ENCODE data around the gene TBX21. TPM values are rescaled to one million over a fixed set of nuclear protein-coding genes. Genes with fewer than 3 reads are reported as not detected.

Gene TBX21
- total and polyA plus RNA-seq, 9 of the 15 experiments (the other 6 are each of a cell fraction or from before 2014, with no cell fraction given): 0.07 TPM; not detected in 8

- TF ChIP-seq ZBTB40 (IDR thresholded peaks at IDR 0.05): peak; percentile 32; the same call in 1 of the 2 replicates
- TF ChIP-seq ZBTB40 (CRISPR knock-in tag; IDR thresholded peaks at IDR 0.05): no peak
- TF ChIP-seq, protein P1, sequence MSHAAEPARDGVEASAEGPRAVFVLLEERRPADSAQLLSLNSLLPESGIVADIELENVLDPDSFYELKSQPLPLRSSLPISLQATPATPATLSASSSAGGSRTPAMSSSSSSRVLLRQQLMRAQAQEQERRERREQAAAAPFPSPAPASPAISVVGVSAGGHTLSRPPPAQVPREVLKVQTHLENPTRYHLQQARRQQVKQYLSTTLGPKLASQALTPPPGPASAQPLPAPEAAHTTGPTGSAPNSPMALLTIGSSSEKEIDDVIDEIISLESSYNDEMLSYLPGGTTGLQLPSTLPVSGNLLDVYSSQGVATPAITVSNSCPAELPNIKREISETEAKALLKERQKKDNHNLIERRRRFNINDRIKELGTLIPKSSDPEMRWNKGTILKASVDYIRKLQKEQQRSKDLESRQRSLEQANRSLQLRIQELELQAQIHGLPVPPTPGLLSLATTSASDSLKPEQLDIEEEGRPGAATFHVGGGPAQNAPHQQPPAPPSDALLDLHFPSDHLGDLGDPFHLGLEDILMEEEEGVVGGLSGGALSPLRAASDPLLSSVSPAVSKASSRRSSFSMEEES (CRISPR knock-in tag; IDR thresholded peaks at IDR 0.05): peak; percentile 66
- TF ChIP-seq L3MBTL2 (IDR thresholded peaks at IDR 0.05): peak; percentile 34; the same call in 1 of the 2 replicates
- TF ChIP-seq ARID2 (IDR thresholded peaks at IDR 0.05): no peak
- no peak for TF ChIP-seq ETS1 (conservative IDR thresholded peaks at IDR 0.05; ENCODE audit: control insufficient read depth, low read depth, low read length)
- TF ChIP-seq, protein P2, sequence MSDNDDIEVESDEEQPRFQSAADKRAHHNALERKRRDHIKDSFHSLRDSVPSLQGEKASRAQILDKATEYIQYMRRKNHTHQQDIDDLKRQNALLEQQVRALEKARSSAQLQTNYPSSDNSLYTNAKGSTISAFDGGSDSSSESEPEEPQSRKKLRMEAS (CRISPR knock-in tag; IDR thresholded peaks at IDR 0.05): peak; percentile 85
Observed at GRCh38 chr17:47694581-47695428, 38.2 kb upstream of the TBX21 start (continued).

Measured in K562 (cell line).